WTC11 (cell line): Measurements from ENCODE around the gene SCN8A. TPM values are rescaled to one million over a fixed set of nuclear protein-coding genes. Genes with fewer than 3 reads are reported as not detected.

Experiments used
- ATAC-seq: fragments of 200-7000 bp; cut with Tn5 transposase; 2 replicates; pipeline ENCODE4 v1.10.0; 2021; ENCODE audit warnings: mild to moderate bottlenecking, moderate library complexity
- CTCF ChIA-PET: fragments of 300-600 bp; sonication (Branson Sonifier 250); formaldehyde crosslinking; loops from one replicate; lab custom pipeline; 2021; ENCODE audit warnings: antibody characterized with exemption; lab: Charles Lee
- POLR2A ChIA-PET: fragments of 350-600 bp; sonication (Branson Sonifier 250); formaldehyde crosslinking; loops from one replicate; lab custom pipeline; 2021; ENCODE audit warnings: antibody characterized with exemption; lab: Charles Lee
- DNase-seq: peaks from one replicate; pipeline ENCODE4 v3.0.0; 2021; ENCODE audit warnings: low spot score
- H3K27ac Mint-ChIP-seq: 2 replicates; pipeline ENCODE4 v1.8.0; 2021; ENCODE audit warnings: mixed read lengths
- H3K27me3 Mint-ChIP-seq: 2 replicates; pipeline ENCODE4 v1.8.0; 2021; ENCODE audit warnings: low read depth, mild to moderate bottlenecking, moderate library complexity, mixed read lengths
- H3K36me3 Mint-ChIP-seq: 2 replicates; pipeline ENCODE4 v1.8.0; 2021; ENCODE audit warnings: mixed read lengths
- H3K4me1 Mint-ChIP-seq: 2 replicates; pipeline ENCODE4 v1.8.0; 2022; ENCODE audit warnings: mixed read lengths
- H3K4me3 Mint-ChIP-seq: 2 replicates; pipeline ENCODE4 v1.8.0; 2021; ENCODE audit warnings: mild to moderate bottlenecking, moderate library complexity, mixed read lengths
- H3K9me3 Mint-ChIP-seq: 2 replicates; pipeline ENCODE4 v1.8.0; 2021; ENCODE audit warnings: mixed read lengths
- EMX1 ChIP-seq: fragments of 250-450 bp; sonication (Bioruptor Pico); IDR thresholded peaks from 2 replicates; pipeline ENCODE4 v1.8.0; 2021; ENCODE audit warnings: mild to moderate bottlenecking
- ESRRA ChIP-seq: sonication (generic); formaldehyde crosslinking; IDR thresholded peaks from 2 replicates; pipeline ENCODE4 v1.8.1; 2022; ENCODE audit warnings: mild to moderate bottlenecking, missing genetic modification reagents, borderline replicate concordance
- FOXK1 ChIP-seq: sonication (generic); formaldehyde crosslinking; IDR thresholded peaks from 2 replicates; pipeline ENCODE4 v1.8.0; 2022; ENCODE audit warnings: mild to moderate bottlenecking, moderate library complexity, missing genetic modification reagents
- FOXP1 ChIP-seq: sonication (generic); formaldehyde crosslinking; IDR thresholded peaks from 2 replicates; pipeline ENCODE4 v1.8.0; 2022; ENCODE audit warnings: missing genetic modification reagents, mild to moderate bottlenecking, moderate library complexity, borderline replicate concordance
- GRHL2 ChIP-seq: fragments of 250-450 bp; sonication (Bioruptor Pico); IDR thresholded peaks from 2 replicates; pipeline ENCODE4 v1.8.0; 2022; ENCODE audit warnings: mild to moderate bottlenecking, moderate library complexity; ENCODE audit not compliant: insufficient replicate concordance, severe bottlenecking
- IRF2 ChIP-seq: sonication (generic); formaldehyde crosslinking; IDR thresholded peaks from 2 replicates; pipeline ENCODE4 v1.8.0; 2022; ENCODE audit warnings: low read depth, missing genetic modification reagents, borderline replicate concordance
- SMAD3 ChIP-seq: sonication (generic); formaldehyde crosslinking; IDR thresholded peaks from 2 replicates; pipeline ENCODE4 v1.8.0; 2022; ENCODE audit warnings: missing genetic modification reagents, mild to moderate bottlenecking, borderline replicate concordance
- SP1 ChIP-seq: sonication (generic); formaldehyde crosslinking; conservative IDR thresholded peaks from 2 replicates; pipeline ENCODE4 v1.8.1; 2022; ENCODE audit warnings: missing genetic modification reagents
- ZNF317 ChIP-seq: sonication (generic); formaldehyde crosslinking; IDR thresholded peaks from 2 replicates; pipeline ENCODE4 v1.8.1; 2023; ENCODE audit warnings: low read depth, mild to moderate bottlenecking, moderate library complexity, missing genetic modification reagents, borderline replicate concordance
- total RNA-seq: library from RNA; stranded (reverse); gene quantifications from 3 replicates; pipeline ENCODE4 v1.2.3, GENCODE V29; 2021
- TF ChIP-seq, protein P1 (sequence below): fragments of 200-600 bp; IDR thresholded peaks from 2 replicates; pipeline ENCODE4 v1.8.0; 2022; ENCODE audit warnings: antibody characterized with exemption
- TF ChIP-seq, protein P2 (sequence below): sonication (generic); formaldehyde crosslinking; IDR thresholded peaks from 2 replicates; pipeline ENCODE4 v1.8.0; 2022; ENCODE audit warnings: mild to moderate bottlenecking, missing genetic modification reagents
- TF ChIP-seq, protein P3 (sequence below): sonication (generic); formaldehyde crosslinking; IDR thresholded peaks from 2 replicates; pipeline ENCODE4 v1.8.1; 2022; ENCODE audit warnings: mild to moderate bottlenecking, moderate library complexity, missing genetic modification reagents
- TF ChIP-seq, protein P4 (sequence below): sonication (generic); formaldehyde crosslinking; IDR thresholded peaks from 2 replicates; pipeline ENCODE4 v1.8.1; 2023; ENCODE audit warnings: mild to moderate bottlenecking, missing genetic modification reagents, moderate library complexity
- TF ChIP-seq, protein P5 (sequence below): fragments of 250-450 bp; sonication (Bioruptor Pico); IDR thresholded peaks from 2 replicates; pipeline ENCODE4 v1.9.0; 2021; ENCODE audit warnings: mild to moderate bottlenecking
- TF ChIP-seq, protein P6 (sequence below): sonication (generic); formaldehyde crosslinking; IDR thresholded peaks from 2 replicates; pipeline ENCODE4 v1.8.1; 2022; ENCODE audit warnings: low read depth, missing genetic modification reagents, borderline replicate concordance
- TF ChIP-seq, protein P7 (sequence below): sonication (generic); formaldehyde crosslinking; IDR thresholded peaks from 2 replicates; pipeline ENCODE4 v1.8.0; 2023; ENCODE audit warnings: missing genetic modification reagents
- TF ChIP-seq, protein P8 (sequence below): fragments of 250-450 bp; sonication (Bioruptor Pico); IDR thresholded peaks from 2 replicates; pipeline ENCODE4 v1.9.0; 2021; ENCODE audit warnings: mild to moderate bottlenecking
- TF ChIP-seq, protein P9 (sequence below): sonication (generic); formaldehyde crosslinking; conservative IDR thresholded peaks from 2 replicates; pipeline ENCODE4 v1.8.1; 2023; ENCODE audit warnings: mild to moderate bottlenecking, low read depth, missing genetic modification reagents, moderate library complexity

Gene SCN8A
- total RNA-seq, 1 experiment from 2014 or later = 14.4 TPM

DNA sequence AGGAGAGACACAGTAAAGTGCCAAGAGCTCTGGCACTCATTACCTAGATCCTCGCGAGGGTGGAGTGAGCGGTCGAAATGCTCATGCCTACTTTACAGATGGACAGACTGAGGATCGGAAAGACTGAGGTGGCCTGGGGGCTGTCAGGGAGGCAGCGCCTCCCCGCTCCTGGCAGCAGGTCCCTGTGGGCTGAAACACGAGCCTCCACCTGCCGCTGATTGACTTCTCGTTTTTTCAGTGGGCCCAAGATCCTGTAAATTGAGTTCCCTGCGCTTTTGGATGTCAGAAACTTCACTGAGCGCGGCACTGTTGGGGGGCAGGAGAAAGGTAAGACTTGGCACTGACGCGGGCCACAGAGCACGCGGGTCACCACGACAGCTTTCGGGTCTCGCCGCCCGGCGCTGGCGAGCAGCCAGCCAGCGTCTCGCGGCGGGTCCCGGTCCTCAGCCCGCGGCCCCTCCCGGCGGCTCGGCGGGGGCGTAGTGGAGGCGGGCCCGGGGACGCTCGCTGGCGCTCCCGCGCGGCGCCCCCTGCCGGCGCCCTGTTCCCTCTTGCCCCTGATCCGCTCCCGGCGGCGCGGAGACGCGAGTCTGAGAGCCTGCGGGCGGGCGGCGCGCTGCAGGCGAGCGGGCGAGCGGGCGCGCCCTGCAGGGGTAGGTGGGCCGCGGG lies 552 bp upstream of the SCN8A start (continued):
- TF ChIP-seq, protein P1, sequence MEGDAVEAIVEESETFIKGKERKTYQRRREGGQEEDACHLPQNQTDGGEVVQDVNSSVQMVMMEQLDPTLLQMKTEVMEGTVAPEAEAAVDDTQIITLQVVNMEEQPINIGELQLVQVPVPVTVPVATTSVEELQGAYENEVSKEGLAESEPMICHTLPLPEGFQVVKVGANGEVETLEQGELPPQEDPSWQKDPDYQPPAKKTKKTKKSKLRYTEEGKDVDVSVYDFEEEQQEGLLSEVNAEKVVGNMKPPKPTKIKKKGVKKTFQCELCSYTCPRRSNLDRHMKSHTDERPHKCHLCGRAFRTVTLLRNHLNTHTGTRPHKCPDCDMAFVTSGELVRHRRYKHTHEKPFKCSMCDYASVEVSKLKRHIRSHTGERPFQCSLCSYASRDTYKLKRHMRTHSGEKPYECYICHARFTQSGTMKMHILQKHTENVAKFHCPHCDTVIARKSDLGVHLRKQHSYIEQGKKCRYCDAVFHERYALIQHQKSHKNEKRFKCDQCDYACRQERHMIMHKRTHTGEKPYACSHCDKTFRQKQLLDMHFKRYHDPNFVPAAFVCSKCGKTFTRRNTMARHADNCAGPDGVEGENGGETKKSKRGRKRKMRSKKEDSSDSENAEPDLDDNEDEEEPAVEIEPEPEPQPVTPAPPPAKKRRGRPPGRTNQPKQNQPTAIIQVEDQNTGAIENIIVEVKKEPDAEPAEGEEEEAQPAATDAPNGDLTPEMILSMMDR = peak; percentile 68
- TF ChIP-seq, protein P2, sequence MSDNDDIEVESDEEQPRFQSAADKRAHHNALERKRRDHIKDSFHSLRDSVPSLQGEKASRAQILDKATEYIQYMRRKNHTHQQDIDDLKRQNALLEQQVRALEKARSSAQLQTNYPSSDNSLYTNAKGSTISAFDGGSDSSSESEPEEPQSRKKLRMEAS (CRISPR knock-in tag) = no peak; the same call in 1 of the 2 replicates
- TF ChIP-seq SP1 (CRISPR knock-in tag) (peak; percentile 70), FOXP1 (peak; percentile 43; the same call in 1 of the 2 replicates), IRF2 (no peak), GRHL2 (CRISPR knock-in tag) (no peak), FOXK1 (CRISPR knock-in tag) (peak; percentile 66)
- TF ChIP-seq, protein P3, sequence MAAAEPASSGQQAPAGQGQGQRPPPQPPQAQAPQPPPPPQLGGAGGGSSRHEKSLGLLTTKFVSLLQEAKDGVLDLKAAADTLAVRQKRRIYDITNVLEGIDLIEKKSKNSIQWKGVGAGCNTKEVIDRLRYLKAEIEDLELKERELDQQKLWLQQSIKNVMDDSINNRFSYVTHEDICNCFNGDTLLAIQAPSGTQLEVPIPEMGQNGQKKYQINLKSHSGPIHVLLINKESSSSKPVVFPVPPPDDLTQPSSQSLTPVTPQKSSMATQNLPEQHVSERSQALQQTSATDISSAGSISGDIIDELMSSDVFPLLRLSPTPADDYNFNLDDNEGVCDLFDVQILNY = peak; percentile 50; the same call in 1 of the 2 replicates
- TF ChIP-seq, all 79 proteins: peak for 10

DNA sequence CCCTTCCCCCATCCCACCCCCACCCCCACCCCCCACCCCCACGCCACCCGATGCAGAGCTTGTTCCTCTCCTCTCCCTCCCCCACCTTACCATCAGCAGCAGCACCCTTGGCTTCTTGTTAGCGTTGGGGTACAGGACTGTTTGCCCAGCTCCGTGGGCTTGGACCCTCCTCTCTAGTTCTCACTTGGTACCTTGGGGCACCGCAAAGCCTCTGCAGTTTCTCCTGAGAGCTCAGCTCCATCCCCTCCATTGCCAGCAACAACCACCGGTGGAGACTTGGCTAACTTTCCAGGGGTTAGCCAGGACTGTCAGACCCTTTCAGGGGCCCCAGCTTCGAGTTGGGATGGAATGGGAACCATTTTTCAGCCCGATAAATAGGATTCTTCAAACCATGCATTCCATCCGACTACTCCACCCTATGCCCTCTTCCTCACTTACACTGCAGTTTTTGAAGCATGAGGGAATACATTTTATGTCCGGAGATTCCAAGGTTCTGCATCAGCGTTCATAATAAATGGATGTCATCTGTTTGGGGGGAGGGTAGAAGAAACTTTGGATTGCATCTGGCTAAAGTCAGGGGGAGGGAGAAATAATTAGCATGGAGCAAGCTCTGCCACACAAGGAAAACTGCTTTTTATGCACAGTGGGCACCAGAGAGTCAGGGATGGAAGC lies 1.1 kb downstream of the SCN8A start:
- peaks cover 31% of the 10 kb centered on the region for H3K4me1 Mint-ChIP-seq
- peak; percentile 6; the same call in 1 of the 2 replicates for ATAC-seq
- ChIA-PET POLR2A (no interaction called here), CTCF (interaction anchor here (0.6 to 2.1 kb wide), 14 partner anchors 20 to 283 kb away, joined by 3 to 9 read pairs (median 3); a partner anchor contains a TSS)
- H3K36me3 Mint-ChIP-seq = no peaks in the 10 kb centered on the region
- peaks cover 15% of the 10 kb centered on the region for H3K27me3 Mint-ChIP-seq
- H3K9me3 Mint-ChIP-seq = no peaks in the 10 kb centered on the region
- H3K4me3 Mint-ChIP-seq = peak overlapping the region; percentile 94
- peak; percentile 26 for DNase-seq
- no peak overlapping the region; the same call in 1 of the 2 replicates for H3K27ac Mint-ChIP-seq
- TF ChIP-seq, protein P4, sequence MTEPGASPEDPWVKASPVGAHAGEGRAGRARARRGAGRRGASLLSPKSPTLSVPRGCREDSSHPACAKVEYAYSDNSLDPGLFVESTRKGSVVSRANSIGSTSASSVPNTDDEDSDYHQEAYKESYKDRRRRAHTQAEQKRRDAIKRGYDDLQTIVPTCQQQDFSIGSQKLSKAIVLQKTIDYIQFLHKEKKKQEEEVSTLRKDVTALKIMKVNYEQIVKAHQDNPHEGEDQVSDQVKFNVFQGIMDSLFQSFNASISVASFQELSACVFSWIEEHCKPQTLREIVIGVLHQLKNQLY (CRISPR knock-in tag) = no peak
- TF ChIP-seq IRF2 (no peak), SMAD3 (CRISPR knock-in tag) (no peak), GRHL2 (CRISPR knock-in tag) (no peak), SP1 (CRISPR knock-in tag) (no peak), ESRRA (CRISPR knock-in tag) (no peak), ZNF317 (no peak), EMX1 (CRISPR knock-in tag) (no peak)
- TF ChIP-seq, protein P5, sequence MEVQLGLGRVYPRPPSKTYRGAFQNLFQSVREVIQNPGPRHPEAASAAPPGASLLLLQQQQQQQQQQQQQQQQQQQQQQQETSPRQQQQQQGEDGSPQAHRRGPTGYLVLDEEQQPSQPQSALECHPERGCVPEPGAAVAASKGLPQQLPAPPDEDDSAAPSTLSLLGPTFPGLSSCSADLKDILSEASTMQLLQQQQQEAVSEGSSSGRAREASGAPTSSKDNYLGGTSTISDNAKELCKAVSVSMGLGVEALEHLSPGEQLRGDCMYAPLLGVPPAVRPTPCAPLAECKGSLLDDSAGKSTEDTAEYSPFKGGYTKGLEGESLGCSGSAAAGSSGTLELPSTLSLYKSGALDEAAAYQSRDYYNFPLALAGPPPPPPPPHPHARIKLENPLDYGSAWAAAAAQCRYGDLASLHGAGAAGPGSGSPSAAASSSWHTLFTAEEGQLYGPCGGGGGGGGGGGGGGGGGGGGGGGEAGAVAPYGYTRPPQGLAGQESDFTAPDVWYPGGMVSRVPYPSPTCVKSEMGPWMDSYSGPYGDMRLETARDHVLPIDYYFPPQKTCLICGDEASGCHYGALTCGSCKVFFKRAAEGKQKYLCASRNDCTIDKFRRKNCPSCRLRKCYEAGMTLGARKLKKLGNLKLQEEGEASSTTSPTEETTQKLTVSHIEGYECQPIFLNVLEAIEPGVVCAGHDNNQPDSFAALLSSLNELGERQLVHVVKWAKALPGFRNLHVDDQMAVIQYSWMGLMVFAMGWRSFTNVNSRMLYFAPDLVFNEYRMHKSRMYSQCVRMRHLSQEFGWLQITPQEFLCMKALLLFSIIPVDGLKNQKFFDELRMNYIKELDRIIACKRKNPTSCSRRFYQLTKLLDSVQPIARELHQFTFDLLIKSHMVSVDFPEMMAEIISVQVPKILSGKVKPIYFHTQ (CRISPR knock-in tag) = no peak
- TF ChIP-seq, protein P1 = no peak
- TF ChIP-seq, protein P6, sequence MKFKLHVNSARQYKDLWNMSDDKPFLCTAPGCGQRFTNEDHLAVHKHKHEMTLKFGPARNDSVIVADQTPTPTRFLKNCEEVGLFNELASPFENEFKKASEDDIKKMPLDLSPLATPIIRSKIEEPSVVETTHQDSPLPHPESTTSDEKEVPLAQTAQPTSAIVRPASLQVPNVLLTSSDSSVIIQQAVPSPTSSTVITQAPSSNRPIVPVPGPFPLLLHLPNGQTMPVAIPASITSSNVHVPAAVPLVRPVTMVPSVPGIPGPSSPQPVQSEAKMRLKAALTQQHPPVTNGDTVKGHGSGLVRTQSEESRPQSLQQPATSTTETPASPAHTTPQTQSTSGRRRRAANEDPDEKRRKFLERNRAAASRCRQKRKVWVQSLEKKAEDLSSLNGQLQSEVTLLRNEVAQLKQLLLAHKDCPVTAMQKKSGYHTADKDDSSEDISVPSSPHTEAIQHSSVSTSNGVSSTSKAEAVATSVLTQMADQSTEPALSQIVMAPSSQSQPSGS (CRISPR knock-in tag) = no peak
- TF ChIP-seq, protein P7, sequence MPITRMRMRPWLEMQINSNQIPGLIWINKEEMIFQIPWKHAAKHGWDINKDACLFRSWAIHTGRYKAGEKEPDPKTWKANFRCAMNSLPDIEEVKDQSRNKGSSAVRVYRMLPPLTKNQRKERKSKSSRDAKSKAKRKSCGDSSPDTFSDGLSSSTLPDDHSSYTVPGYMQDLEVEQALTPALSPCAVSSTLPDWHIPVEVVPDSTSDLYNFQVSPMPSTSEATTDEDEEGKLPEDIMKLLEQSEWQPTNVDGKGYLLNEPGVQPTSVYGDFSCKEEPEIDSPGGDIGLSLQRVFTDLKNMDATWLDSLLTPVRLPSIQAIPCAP (CRISPR knock-in tag) = no peak
- TF ChIP-seq, protein P8, sequence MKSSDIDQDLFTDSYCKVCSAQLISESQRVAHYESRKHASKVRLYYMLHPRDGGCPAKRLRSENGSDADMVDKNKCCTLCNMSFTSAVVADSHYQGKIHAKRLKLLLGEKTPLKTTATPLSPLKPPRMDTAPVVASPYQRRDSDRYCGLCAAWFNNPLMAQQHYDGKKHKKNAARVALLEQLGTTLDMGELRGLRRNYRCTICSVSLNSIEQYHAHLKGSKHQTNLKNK (CRISPR knock-in tag) = no peak
- TF ChIP-seq, protein P9, sequence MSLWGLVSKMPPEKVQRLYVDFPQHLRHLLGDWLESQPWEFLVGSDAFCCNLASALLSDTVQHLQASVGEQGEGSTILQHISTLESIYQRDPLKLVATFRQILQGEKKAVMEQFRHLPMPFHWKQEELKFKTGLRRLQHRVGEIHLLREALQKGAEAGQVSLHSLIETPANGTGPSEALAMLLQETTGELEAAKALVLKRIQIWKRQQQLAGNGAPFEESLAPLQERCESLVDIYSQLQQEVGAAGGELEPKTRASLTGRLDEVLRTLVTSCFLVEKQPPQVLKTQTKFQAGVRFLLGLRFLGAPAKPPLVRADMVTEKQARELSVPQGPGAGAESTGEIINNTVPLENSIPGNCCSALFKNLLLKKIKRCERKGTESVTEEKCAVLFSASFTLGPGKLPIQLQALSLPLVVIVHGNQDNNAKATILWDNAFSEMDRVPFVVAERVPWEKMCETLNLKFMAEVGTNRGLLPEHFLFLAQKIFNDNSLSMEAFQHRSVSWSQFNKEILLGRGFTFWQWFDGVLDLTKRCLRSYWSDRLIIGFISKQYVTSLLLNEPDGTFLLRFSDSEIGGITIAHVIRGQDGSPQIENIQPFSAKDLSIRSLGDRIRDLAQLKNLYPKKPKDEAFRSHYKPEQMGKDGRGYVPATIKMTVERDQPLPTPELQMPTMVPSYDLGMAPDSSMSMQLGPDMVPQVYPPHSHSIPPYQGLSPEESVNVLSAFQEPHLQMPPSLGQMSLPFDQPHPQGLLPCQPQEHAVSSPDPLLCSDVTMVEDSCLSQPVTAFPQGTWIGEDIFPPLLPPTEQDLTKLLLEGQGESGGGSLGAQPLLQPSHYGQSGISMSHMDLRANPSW (CRISPR knock-in tag) = no peak
